NCI-H1417 (cell line): ENCODE measurements around the gene COL12A1.

Experiments
- DNase-seq, 3 experiments: peaks; one replicate each; lab custom pipeline; 2025; lab: John Stamatoyannopoulos, UW

COL12A1 gene

DNA sequence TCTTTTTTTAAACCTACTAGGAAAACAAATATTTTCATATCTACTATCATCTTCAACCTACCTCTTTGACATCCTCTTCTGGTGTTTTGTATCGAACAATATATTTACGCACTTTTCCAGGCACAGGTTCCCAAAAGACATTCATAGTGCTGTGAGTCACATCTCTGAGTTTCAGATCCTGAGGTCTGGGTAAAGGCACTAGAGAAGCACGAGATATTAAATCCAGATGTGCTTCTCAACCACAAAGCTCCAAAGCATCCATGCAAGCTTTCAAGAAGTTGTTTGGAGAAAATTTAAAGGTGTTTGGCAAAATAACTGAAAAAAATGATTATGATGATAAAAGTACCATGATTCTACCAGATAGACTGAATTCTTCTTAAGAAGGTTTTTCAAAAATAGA is 62.7 kb downstream of the COL12A1 start:
- no peak for DNase-seq

DNA sequence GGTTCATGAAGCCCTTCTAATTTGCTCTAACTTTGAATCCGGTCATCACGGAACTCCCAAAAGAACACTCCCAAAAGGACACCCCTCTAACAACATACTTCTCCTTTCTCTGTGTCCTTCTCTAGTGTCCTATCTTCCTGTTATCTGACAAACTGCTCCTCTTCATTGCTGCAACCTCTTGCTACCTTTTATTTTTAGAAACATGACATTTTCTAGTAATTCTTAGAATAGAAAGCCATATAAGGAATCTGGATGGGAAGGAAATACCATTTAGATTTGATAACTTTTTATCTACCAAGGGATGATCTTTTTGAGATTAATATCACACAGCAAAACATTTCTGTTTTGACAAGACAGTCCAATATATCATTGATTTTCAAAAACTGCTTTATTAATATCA is 63.1 kb downstream of the COL12A1 start:
- no peak for DNase-seq

DNA sequence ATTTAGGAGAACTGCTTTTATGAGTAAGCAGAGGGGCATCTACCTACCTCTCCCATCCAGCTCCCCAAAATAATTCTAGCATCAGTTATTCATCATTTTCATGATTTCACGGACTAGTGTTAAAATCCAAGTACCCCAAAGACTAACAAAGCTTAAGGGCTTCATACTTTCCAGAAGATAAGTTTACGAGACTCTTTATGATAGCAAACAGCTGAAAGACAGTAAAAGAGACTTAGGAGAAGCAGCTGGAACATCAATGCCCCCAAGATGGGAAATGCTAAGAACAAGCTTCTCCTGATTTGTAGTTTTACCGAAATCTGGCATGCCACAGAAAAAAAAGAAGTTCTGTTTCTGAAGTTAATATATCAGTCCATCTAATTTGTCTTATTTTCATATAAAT is 70.0 kb downstream of the COL12A1 start:
- DNase-seq = no peak

DNA sequence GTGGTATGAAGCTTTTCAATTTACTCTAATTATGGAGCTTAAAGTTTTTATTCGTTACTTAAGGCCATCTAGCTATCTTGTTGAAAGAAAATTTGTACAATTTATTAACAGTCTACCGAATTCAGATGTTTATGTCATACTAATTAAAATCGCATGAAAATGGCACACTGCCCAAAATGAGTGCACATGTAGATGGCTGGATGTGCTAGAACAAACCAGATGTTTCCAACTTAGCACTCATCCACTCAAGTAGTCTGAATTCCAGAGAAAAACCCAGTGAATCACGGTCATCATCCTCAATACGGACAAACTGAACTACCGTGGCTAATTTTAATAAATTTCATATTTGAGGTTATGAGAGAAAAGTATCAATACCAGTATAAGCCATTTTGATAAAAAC is 70.4 kb downstream of the COL12A1 start:
- DNase-seq = no peak

- no peak for DNase-seq
Observed at GRCh38 chr6:75130784-75131183, 75.1 kb downstream of the COL12A1 start.

DNA sequence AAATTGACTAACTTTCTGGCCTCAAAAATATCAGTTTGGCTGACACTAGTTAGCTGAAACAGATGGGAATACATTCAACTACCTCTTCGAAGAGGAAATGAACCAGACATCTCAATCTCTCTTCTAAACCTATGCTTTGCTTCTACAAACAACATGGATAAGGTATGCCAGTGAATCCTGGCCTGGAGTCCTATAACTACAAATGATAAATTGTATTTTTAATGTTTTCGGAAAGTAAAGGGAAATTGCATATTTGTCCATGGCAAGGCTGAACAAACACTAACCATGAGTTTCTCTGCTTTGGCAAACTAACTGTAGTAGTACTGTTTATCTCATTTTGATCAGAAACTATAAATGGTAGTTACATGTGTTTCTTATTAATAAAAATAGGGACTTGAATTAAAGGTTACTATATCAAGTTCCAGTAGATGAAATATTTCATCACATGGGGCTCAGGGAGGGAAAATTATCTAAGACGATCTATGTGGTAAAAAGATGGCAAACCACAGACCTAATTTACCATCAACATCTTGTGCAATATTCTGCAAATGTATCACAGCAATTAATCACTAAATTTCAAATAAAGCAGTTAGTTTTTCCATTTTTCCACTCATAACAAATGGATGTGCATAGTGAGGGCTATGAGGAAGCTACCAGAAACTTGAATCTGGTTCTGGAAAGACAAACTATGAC is 76.8 kb downstream of the COL12A1 start:
- no peak for DNase-seq

DNA sequence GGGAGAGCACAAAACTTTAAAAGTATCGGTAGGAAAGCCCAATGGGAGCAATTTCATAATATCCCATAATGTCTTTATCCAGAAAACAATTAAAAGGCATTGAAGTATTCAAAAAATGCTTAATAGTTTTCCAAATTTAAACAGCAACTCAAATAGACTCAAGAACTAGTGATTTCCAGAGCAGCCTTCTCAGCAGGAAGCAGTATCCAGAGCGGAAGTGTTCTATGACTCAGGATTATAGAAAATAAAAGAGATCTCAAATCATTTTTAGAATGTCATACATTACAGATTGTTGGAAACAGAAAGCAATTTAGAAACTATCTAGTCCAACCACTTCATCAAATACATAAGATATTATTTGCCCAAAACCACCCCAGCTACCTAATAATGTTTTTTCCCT is 79.3 kb downstream of the COL12A1 start:
- DNase-seq = no peak

- DNase-seq = no peak
Observed at GRCh38 chr6:75124983-75125382, 80.9 kb downstream of the COL12A1 start.

DNA sequence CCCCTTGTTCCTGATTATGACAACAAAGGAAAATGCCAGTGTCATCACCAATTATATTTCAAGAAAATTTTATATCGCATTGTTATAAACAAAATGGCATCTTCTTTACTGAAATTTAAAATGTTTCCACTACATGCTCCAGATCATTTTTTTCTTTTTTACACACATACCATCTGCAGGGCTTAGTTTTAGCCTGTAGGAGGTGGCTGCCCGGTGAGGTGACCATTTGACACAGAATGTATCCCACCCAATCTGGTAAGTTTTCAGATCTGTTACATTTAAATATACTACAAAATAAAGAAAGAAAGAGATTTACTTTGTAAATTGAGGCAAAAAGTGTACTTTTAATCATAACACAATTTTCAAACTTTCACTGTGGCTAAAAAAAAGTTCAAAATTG is 81.8 kb downstream of the COL12A1 start:
- no peak for DNase-seq

DNA sequence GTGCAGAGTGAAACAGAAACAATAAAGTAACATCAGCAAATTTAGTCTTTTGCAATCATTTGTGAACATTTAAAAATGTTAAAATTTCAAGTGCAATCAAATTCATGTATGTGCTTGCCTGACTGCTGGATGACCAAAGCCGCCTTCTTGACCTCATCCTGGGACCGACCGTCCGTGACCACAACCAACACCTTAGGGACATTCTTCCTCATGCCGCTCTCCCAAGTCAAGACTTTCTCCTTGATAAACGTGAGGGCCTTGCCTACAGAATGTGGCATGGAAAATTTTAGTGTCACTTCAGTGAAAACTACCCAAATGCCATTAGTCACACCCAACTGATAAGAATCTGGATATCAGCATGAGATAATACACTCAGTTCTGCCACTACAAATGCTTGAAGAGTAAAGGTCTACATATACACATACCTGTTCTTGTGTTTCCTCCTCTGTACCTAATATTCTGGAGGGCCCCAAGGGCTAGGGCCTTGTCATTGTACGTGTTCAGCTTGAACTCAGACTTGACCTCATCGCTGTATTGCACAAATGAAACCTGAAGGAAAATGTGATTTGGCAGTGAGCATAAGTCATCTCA is 86.8 kb downstream of the COL12A1 start:
- DNase-seq = no peak

GRCh38 chr6:75117701-75118100 is 88.2 kb downstream of the COL12A1 start:
- DNase-seq = no peak

GRCh38 chr6:75116946-75117345 is 88.9 kb downstream of the COL12A1 start:
- DNase-seq = no peak

- no peak for DNase-seq
Observed at GRCh38 chr6:75115481-75115880, 90.4 kb downstream of the COL12A1 start.

GRCh38 chr6:75114806-75115205 is 91.0 kb downstream of the COL12A1 start:
- DNase-seq = no peak

DNA sequence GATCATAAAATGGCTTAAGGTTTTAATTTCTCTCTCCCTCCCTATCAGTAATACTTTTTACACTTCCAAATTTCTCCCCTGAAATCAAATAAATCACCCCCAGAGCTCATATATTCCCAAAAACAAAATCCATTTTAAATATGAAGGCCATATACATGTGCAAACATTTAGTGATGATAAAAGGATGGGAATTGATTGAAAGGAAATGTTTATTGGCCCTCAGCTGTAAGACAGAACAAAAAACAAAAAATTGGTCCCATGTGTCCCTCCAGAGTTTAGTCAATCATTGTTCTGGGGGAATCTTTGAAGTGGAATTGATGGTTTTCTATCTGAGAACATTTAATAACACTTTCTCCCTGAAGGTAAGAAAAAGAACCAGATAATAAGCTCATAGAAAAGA is 91.7 kb downstream of the COL12A1 start:
- DNase-seq = no peak

DNA sequence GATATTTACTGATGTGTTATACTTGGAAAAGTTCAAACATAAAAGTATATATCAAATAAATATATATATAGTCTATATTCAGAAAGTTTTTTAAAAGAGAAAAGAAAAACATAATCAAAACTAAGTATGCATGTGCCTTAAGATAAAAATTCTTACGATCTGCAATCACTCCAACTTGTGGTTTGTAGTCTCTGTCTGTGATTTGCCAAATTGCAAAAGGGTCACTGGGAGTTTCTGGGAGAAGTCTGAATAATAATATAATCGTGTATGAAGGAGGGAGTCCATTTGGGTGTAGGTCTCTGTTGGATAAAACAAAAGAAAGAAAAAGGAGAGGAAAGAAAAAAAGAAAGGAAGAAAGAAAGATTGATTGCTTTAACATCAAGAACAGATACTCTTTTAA is 92.4 kb downstream of the COL12A1 start:
- no peak for DNase-seq

GRCh38 chr6:75109765-75110164 is 96.1 kb downstream of the COL12A1 start:
- no peak for DNase-seq

- no peak for DNase-seq
Observed at GRCh38 chr6:75109022-75109421, 96.8 kb downstream of the COL12A1 start.

GRCh38 chr6:75108333-75108974 is 97.4 kb downstream of the COL12A1 start:
- no peak for DNase-seq

GRCh38 chr6:75107913-75108312 is 97.9 kb downstream of the COL12A1 start:
- DNase-seq = no peak

DNA sequence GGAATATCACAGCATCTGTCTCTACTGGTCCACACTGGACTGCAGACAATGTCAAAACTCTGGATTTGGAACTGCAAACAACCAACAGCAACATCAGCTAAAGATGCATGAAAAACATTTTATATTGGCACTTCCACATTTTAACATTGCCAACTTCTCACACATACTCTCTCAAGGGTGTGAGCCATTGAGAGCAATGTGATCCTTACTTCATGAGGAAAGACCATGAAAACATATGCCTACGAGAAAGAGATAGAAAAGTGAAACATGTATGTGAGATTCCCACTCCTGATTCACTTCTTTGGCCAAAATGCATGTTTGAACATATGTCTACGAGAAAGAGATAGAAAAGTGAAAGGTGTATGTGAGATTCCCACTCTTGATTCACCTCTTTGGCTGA is 99.4 kb downstream of the COL12A1 start:
- no peak for DNase-seq

GRCh38 chr6:75103431-75103830 is 102.4 kb downstream of the COL12A1 start:
- no peak for DNase-seq

DNA sequence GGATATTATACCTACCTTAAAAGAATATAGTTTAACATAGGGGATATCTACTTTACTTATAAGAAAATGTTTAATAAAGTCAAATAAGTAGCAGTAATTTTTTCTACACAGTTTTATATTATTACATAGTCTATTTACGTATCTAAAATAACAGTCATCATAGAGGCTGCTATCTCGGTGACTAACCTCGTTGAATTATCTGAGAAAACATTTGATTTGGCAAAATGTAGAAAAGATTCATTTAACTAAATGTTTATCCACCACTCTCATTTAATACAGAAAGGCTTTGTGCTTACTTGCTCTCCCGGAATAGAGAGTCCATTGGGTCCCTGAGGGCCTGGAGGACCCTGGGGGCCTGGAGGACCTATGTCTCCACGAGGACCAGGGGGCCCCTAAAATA is 103.6 kb downstream of the COL12A1 start:
- DNase-seq = no peak

DNA sequence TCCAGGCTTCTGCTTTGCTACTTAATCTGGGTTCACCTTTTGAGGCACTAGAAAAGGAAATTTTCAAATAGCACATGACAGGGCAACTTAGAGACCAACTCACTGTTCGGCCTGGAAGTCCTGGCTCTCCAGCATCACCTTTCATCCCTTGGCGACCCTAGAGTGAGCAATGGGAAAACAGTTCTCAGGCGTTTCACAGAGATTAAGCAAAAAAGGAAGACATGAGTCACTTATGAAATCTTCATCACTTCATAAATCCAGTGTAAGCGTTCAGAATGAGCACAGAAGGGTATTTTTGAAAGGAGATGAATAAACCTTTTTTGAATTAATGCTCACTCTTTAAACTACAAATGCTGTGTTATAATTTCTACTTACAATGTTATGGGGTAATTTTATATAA is 104.0 kb downstream of the COL12A1 start:
- no peak for DNase-seq
